SK-N-SH treated with all-trans-retinoic acid at 6 μM for 48 hours (cell line): Measurements from ENCODE around the gene CRYL1.

Experiments
- ATAC-seq: fragments of 200-7000 bp; cut with Tn5 transposase; 3 replicates; pipeline ENCODE4 v1.9.1; 2020; ENCODE audit warnings: mild to moderate bottlenecking, moderate library complexity
- ARNTL ChIP-seq: fragments of 450-650 bp; formaldehyde crosslinking; IDR thresholded peaks from 2 replicates; pipeline ENCODE4 v1.5.0; 2020; ENCODE audit warnings: low read depth, mild to moderate bottlenecking, moderate library complexity, borderline replicate concordance
- CSDC2 ChIP-seq: fragments of 250-450 bp; sonication (Bioruptor Pico); IDR thresholded peaks from 2 replicates; pipeline ENCODE4 v1.5.0; 2020; ENCODE audit warnings: mild to moderate bottlenecking, moderate library complexity
- ESRRG ChIP-seq: fragments of 250-450 bp; sonication (Bioruptor Pico); IDR thresholded peaks from 2 replicates; pipeline ENCODE4 v1.6.1; 2021; ENCODE audit warnings: mild to moderate bottlenecking
- GLIS3 ChIP-seq: fragments of 250-450 bp; sonication (Bioruptor Pico); IDR thresholded peaks from 2 replicates; pipeline ENCODE4 v1.5.0; 2020; ENCODE audit warnings: mild to moderate bottlenecking, moderate library complexity
- ISL1 ChIP-seq: fragments of 250-450 bp; sonication (Bioruptor Pico); IDR thresholded peaks from 2 replicates; pipeline ENCODE4 v2.1.2; 2022; ENCODE audit warnings: mild to moderate bottlenecking, moderate library complexity
- OSR1 ChIP-seq: fragments of 250-450 bp; sonication (Bioruptor Pico); IDR thresholded peaks from 2 replicates; pipeline ENCODE4 v1.8.0; 2022; ENCODE audit warnings: moderate library complexity, mild to moderate bottlenecking, inconsistent platforms
- POU6F1 ChIP-seq: fragments of 250-450 bp; sonication (Bioruptor Pico); IDR thresholded peaks from 2 replicates; pipeline ENCODE4 v1.8.0; 2021; ENCODE audit warnings: low read depth, mild to moderate bottlenecking, moderate library complexity, borderline replicate concordance
- PPARA ChIP-seq: fragments of 250-450 bp; sonication (Bioruptor Pico); IDR thresholded peaks from 2 replicates; pipeline ENCODE4 v1.5.0; 2020; ENCODE audit warnings: mild to moderate bottlenecking, borderline replicate concordance
- RARB ChIP-seq: fragments of 250-450 bp; sonication (Bioruptor Pico); IDR thresholded peaks from 2 replicates; pipeline ENCODE4 v1.8.0; 2021; ENCODE audit warnings: mild to moderate bottlenecking, moderate library complexity
- SNAI2 ChIP-seq: fragments of 250-450 bp; sonication (Bioruptor Pico); IDR thresholded peaks from 2 replicates; pipeline ENCODE4 v1.5.0; 2020; ENCODE audit warnings: mild to moderate bottlenecking, moderate library complexity
- TCF4 ChIP-seq: fragments of 250-450 bp; sonication (Bioruptor Pico); IDR thresholded peaks from 2 replicates; pipeline ENCODE4 v1.8.0; 2021; ENCODE audit warnings: mild to moderate bottlenecking, moderate library complexity, borderline replicate concordance
- TOX ChIP-seq: fragments of 250-450 bp; sonication (Bioruptor Pico); IDR thresholded peaks from 2 replicates; pipeline ENCODE4 v1.8.0; 2021; ENCODE audit warnings: mild to moderate bottlenecking, moderate library complexity, borderline replicate concordance
- TSHZ2 ChIP-seq: fragments of 250-450 bp; sonication (Bioruptor Pico); IDR thresholded peaks from 2 replicates; pipeline ENCODE4 v1.5.0; 2020; ENCODE audit warnings: mild to moderate bottlenecking, moderate library complexity
- ZC3H10 ChIP-seq: fragments of 250-450 bp; sonication (Bioruptor Pico); IDR thresholded peaks from 2 replicates; pipeline ENCODE4 v1.5.1; 2021; ENCODE audit warnings: mild to moderate bottlenecking, moderate library complexity
- ZFP3 ChIP-seq: fragments of 250-450 bp; sonication (Bioruptor Pico); IDR thresholded peaks from 2 replicates; pipeline ENCODE4 v1.5.0; 2020; ENCODE audit warnings: mild to moderate bottlenecking, moderate library complexity
- ZFP30 ChIP-seq: fragments of 450-650 bp; formaldehyde crosslinking; IDR thresholded peaks from 2 replicates; pipeline ENCODE4 v1.5.0; 2022; ENCODE audit warnings: mild to moderate bottlenecking, moderate library complexity
- ZNF70 ChIP-seq: fragments of 450-650 bp; formaldehyde crosslinking; IDR thresholded peaks from 2 replicates; pipeline ENCODE4 v1.5.0; 2020; ENCODE audit warnings: mild to moderate bottlenecking, moderate library complexity
- ZNF8 ChIP-seq: fragments of 450-650 bp; formaldehyde crosslinking; IDR thresholded peaks from 2 replicates; pipeline ENCODE4 v1.5.0; 2020; ENCODE audit warnings: mild to moderate bottlenecking, moderate library complexity
- TF ChIP-seq, protein P1 (sequence below): fragments of 250-450 bp; sonication (Bioruptor Pico); IDR thresholded peaks from 2 replicates; pipeline ENCODE4 v1.5.1; 2021; ENCODE audit warnings: mild to moderate bottlenecking, moderate library complexity
- TF ChIP-seq, protein P2 (sequence below): fragments of 250-450 bp; sonication (Bioruptor Pico); IDR thresholded peaks from 2 replicates; pipeline ENCODE4 v1.5.1; 2020; ENCODE audit warnings: low read depth, mild to moderate bottlenecking, moderate library complexity

The CRYL1 gene

GRCh38 chr13:20528452-20528851, 2.8 kb upstream of the CRYL1 start:
- ATAC-seq = no peak
- no peak for TF ChIP-seq ZFP3 (CRISPR knock-in tag)
- TF ChIP-seq, protein P1, sequence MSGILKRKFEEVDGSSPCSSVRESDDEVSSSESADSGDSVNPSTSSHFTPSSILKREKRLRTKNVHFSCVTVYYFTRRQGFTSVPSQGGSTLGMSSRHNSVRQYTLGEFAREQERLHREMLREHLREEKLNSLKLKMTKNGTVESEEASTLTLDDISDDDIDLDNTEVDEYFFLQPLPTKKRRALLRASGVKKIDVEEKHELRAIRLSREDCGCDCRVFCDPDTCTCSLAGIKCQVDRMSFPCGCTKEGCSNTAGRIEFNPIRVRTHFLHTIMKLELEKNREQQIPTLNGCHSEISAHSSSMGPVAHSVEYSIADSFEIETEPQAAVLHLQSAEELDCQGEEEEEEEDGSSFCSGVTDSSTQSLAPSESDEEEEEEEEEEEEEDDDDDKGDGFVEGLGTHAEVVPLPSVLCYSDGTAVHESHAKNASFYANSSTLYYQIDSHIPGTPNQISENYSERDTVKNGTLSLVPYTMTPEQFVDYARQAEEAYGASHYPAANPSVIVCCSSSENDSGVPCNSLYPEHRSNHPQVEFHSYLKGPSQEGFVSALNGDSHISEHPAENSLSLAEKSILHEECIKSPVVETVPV (CRISPR knock-in tag) = no peak
- no peak for TF ChIP-seq ZNF70 (CRISPR knock-in tag)
- no peak for TF ChIP-seq ZNF8 (CRISPR knock-in tag)
- TF ChIP-seq ARNTL (CRISPR knock-in tag) = no peak
- TF ChIP-seq ZC3H10 (CRISPR knock-in tag) = no peak
- no peak for TF ChIP-seq ISL1 (CRISPR knock-in tag)
- TF ChIP-seq POU6F1 (CRISPR knock-in tag) = no peak
- TF ChIP-seq, all 23 proteins: peak for 0

DNA sequence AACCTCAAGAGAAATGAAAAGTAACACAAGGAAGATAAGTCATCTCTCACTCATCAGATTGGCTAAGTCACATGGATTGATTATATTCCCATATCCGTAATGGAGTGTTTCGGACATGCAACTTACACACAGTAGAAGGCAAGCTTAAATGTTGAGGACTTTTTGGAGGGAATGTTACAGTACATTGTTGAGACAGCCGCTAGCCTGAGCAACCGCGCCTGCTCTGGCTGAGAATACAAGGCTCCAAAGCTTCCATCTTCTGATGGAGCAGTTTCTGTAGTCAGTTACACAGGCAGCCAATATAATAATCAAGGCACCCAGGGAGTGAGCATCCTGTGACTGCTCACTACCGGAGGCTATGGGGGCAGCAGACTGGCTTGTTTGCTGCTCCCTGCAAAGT, 1.0 kb upstream of the CRYL1 start:
- TF ChIP-seq POU6F1 (CRISPR knock-in tag) (no peak), RARB (CRISPR knock-in tag) (no peak)
- TF ChIP-seq, protein P2, sequence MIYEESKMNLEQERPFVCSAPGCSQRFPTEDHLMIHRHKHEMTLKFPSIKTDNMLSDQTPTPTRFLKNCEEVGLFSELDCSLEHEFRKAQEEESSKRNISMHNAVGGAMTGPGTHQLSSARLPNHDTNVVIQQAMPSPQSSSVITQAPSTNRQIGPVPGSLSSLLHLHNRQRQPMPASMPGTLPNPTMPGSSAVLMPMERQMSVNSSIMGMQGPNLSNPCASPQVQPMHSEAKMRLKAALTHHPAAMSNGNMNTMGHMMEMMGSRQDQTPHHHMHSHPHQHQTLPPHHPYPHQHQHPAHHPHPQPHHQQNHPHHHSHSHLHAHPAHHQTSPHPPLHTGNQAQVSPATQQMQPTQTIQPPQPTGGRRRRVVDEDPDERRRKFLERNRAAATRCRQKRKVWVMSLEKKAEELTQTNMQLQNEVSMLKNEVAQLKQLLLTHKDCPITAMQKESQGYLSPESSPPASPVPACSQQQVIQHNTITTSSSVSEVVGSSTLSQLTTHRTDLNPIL (CRISPR knock-in tag) = no peak

GRCh38 chr13:20525144-20525600, 485 bp downstream of the CRYL1 start:
- no peak for TF ChIP-seq TCF4
- no peak for TF ChIP-seq TOX
- TF ChIP-seq RARB (CRISPR knock-in tag) = no peak
- TF ChIP-seq GLIS3 = no peak
- TF ChIP-seq TSHZ2 = no peak
- no peak for TF ChIP-seq ESRRG (CRISPR knock-in tag)
- TF ChIP-seq, protein P1 (CRISPR knock-in tag) = no peak
- TF ChIP-seq ZFP3 (CRISPR knock-in tag) = no peak
- no peak for TF ChIP-seq OSR1
- TF ChIP-seq CSDC2 = no peak
- no peak for TF ChIP-seq POU6F1 (CRISPR knock-in tag)
- TF ChIP-seq, protein P2 (CRISPR knock-in tag) = no peak
- TF ChIP-seq ZC3H10 (CRISPR knock-in tag) = no peak
- TF ChIP-seq PPARA (CRISPR knock-in tag) = no peak
- TF ChIP-seq ISL1 (CRISPR knock-in tag) = no peak
- no peak for TF ChIP-seq ZFP30 (CRISPR knock-in tag)
- no peak for TF ChIP-seq ZNF8 (CRISPR knock-in tag)
- TF ChIP-seq SNAI2 (CRISPR knock-in tag) = no peak
- peak; percentile 6; the same call in 1 of the 3 replicates for ATAC-seq

More for the DNA sequence above, 1.0 kb upstream of the CRYL1 start:
- peak; percentile 34 for ATAC-seq
